HL-60/S4 treated with retinoic acid at 250 ng/mL for 4 days and 3 days (cell line): ENCODE measurements around the gene CASP9.

Experiments
- in situ Hi-C: fragments of 300-500 bp; cut with MboI; formaldehyde crosslinking; loops from 2 replicates; pipeline ENCODE4 v1.7.0; 2022; ENCODE audit warnings: low sequenced_read_pairs

Gene CASP9

DNA sequence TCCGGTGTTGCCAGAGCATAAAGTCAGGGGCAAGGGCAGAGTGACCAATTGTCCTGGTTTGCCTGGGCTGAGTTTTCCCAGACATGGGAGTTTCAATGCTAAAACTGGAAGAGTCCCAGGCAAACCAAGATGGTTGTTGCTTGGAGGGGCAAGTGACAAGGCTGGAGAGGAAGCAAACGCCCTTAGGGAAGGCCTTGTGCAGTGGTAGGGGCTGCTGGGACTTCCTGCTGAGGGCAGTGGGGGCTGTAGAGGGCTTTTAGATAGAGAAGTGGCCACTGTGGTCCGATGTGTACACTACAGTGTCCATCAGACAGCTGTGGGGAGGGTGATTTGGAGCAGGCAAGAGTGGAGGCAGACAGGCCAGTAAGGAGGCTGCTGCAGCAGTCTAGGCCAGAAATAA, 74.4 kb downstream of the CASP9 start:
- in situ Hi-C loops: loop anchor here (25.0 kb wide), 1 partner anchor 312 kb away; no protein-coding TSS in a partner anchor

GRCh38 chr1:15448877-15449462, 75.0 kb downstream of the CASP9 start:
- in situ Hi-C loops: loop anchor here (25.0 kb wide), 1 partner anchor 312 kb away; no protein-coding TSS in a partner anchor

GRCh38 chr1:15446212-15446611, 77.8 kb downstream of the CASP9 start:
- in situ Hi-C loops: loop anchor here (25.0 kb wide), 1 partner anchor 309 kb away; no protein-coding TSS in a partner anchor

DNA sequence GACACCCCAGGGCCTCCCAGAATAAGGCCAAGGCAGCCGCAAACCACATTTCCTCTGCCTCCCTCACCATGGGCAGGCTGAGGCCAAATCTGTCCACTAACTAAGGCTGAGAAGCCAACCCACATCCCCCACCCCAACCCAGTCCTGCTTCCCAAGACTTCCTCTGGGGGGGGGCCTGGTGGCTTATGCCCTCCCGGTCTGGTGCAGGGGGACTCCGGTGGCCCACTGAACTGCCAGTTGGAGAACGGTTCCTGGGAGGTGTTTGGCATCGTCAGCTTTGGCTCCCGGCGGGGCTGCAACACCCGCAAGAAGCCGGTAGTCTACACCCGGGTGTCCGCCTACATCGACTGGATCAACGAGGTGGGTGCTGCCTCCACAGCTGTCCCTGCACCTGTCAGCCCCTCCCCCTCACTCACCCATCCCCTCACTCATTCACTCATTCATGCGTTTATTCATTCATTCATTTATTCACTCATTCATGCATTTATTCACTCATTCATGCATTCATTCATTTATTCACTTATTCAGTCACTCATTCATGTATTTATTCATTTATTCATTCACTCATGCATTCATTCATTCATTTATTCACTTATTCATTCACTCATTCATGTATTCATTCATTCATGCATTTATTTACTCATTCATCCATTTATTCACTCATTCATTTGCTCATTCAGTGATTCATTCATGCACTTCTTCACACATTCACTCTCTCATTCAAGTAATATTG, 78.5 kb downstream of the CASP9 start:
- in situ Hi-C loops: loop anchor here (25.0 kb wide), 1 partner anchor 308 kb away; no protein-coding TSS in a partner anchor

DNA sequence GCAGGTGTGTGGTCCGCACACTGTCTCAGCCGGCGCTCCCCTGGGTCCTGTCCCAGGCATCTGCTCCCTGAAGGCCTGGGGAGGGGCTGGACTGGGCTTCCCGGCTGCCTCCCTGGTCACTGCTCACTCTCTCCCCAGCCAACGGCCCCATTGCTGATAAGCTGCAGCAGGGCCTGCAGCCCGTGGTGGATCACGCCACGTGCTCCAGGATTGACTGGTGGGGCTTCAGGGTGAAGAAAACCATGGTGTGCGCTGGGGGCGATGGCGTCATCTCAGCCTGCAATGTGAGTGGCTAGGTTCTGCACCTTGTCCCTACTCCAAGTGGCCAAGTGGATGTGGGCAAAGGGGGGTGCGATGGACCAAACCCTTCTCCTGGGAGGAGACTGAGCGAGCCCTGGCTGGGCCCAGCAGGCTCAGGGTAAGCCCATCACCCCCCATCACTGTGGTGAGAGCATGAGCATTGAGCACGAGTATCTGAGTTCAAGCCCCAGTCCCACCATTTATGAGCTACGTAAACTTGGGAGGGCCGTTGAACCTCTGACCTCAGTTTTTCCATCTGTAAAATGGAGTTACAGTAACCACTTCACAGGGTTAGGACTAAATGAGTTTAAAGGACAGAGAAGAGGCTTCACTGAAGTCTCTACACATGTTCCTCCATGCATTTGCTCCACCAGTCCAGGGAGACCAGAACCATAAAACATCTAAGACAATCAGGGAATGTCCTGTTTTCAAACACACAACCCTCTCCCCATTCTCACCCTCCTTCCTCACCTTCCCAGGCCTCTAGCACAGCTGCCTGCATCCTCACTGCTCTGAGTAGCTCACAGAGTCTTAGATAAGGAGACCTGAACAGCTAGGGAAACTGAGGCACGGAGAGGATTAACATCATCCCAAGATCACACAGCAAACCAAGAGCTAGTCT, 79.3 kb downstream of the CASP9 start:
- in situ Hi-C loops: loop anchor here (25.0 kb wide), 1 partner anchor 307 kb away; no protein-coding TSS in a partner anchor

DNA sequence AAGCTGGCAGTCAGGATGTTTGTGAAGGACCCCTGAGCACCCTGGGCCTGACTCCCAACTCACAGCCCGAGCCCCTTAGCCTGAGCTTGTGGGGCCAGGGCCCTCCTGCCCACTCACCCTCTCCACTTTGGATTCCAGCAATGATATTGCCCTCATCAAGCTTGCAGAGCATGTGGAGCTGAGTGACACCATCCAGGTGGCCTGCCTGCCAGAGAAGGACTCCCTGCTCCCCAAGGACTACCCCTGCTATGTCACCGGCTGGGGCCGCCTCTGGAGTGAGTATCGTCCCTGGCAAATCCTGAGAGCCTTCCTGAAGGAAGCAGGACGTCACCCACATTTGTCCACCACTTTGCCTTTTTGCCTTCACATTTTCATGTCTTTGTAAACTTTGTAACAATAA, 80.7 kb downstream of the CASP9 start:
- in situ Hi-C loops: loop anchor here (25.0 kb wide), 1 partner anchor 306 kb away; no protein-coding TSS in a partner anchor

GRCh38 chr1:15442759-15443158, 81.3 kb downstream of the CASP9 start:
- in situ Hi-C loops: loop anchor here (25.0 kb wide), 1 partner anchor 305 kb away; no protein-coding TSS in a partner anchor

DNA sequence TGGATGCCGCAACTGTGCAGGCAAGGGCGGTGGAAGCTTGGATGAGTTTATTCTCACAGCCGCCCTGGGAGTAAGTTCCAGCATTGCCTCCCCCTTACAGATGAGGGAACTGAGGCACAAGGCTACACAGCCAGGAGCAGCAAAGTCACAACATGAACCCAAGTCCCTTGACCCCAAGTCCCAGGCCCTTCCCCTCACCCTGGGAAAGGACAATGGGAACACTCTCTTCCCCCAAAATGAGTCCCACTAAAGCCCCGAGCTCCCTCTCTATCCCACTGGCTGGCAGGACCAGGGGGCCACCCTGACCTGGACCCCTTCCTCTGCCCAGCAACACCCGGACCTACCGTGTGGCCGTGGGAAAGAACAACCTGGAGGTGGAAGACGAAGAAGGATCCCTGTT, 81.9 kb downstream of the CASP9 start:
- in situ Hi-C loops: loop anchor here (25.0 kb wide), 1 partner anchor 305 kb away; no protein-coding TSS in a partner anchor
